ENCODE data around the gene MDH1B.
"Not testable (repeated sequence)": the region's sequence is repeated elsewhere in the genome, so short reads cannot be mapped to it uniquely, and the experiment has no call there.

The MDH1B gene

DNA sequence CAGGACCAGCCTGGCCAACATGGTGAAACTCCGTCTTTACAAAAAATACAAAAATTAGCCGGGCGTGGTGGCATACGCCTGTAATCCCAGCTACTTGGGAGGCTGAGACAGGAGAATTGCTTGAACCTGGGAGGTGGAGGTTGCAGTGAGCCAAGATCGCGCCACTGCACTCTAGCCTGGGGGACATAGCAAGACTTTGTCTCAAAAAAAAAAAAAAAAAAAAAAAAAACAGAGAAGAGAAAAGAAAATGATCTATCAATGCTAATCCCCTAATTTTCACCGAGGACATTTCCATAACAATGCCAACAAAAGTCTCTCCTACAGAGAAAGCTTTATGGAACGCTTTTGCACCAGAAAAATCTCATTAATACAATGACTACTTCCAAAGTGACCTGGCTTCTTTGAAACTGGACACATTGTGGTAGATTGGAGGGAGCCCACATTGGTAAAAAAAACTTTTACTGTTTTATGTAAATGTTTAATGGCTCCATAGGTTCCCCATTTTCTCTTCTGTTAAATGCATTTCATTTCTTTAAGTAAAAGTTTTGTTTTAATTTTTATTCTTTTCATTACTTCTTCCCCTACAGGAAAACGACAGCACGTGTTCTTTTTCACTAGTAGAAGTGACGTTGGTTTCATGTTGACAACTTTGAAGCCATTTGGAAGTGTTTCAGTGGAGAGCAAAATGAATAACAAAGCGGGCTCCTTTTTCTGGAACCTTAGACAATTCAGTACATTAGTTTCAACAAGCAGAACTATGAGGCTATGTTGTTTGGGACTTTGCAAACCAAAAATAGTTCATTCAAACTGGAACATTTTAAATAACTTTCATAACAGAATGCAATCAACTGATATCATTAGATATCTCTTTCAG, 1.2 kb upstream of the MDH1B start:
- DNase-seq = peak; percentile 1

DNA sequence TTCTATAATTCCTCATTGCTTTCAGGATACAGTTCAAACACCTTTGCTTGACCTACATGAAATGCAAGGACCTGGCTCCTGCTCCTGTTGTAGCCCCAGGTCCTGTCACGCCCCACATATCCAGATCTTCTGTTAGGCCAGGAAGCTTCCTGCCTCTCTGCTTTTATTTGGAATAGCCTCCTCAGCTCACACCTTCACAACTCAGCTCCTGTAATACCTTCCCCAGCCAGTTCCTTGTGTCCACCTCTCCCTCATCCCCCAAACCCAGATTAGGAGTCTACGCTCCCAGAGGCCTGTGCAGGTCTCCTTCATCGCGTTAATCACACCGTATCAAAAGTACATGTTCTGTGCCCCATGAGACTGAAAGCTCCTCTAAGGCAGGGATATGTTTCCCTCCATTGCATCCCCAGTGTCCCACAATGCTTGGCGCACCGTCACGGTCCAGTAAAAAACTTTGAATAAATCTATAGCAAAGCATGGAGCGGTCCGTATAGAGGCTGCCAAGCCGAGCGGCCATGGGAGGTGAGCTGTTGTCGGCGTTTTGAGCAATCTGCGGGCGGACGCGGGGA, 371 bp downstream of the MDH1B start:
- DNase-seq = no peak

DNA sequence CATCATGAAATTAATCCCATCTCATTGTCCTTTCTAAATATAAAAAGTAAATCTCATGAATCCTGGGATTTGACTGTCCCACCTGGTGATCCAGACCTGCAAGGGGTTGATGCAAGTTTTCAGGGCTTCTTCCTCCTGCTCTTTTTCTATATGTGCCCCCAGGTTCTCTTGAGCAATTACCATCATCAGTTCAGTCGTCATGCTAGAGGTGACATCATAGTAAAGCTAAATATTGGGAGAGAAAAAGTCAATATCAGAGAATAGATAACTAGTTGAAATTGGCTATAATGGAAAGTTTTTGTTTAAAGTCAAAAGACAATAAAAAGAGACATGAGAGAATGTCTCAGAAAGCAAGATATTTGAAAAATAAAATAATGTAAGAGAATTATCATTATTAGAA, 8.3 kb downstream of the MDH1B start:
- DNase-seq = no peak

DNA sequence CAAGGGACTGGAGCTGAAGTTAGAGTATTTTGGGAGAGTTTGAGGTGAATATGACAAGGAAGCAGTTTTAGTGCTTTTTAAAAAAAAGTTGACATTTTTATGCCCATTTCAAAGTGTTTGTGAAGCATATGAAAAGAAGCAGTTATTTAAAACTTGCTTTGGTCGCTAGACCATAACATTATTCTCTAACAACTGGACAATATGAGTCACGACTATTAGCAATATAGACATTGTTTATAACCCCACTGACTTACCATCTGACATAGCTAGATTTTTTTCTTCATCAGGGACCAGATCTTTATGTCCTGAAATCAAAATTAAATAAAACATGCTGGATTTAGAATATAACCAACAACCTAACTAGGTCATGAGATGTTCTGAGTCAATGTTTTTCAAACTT, 24.3 kb downstream of the MDH1B start:
- no peak for DNase-seq

DNA sequence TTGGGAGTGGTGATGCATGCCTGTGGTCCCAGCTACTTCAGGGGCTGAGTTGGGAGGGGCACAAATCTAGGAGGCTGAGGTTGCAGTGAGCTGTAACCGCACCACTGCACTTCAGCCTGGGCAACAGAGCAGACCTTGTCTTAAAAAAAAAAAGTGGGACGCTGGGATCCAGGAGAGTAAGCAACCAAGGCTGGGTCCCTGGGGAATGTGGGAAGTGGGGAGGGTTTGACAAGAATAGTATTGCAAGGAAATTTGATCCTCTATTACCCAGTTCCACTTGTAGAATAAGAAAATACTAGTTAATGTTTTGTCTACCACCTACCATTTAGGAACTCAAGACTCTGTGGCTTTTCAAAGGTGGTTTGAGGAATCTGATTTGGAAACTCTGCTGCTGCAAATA, 25.9 kb downstream of the MDH1B start:
- DNase-seq = no peak

DNA sequence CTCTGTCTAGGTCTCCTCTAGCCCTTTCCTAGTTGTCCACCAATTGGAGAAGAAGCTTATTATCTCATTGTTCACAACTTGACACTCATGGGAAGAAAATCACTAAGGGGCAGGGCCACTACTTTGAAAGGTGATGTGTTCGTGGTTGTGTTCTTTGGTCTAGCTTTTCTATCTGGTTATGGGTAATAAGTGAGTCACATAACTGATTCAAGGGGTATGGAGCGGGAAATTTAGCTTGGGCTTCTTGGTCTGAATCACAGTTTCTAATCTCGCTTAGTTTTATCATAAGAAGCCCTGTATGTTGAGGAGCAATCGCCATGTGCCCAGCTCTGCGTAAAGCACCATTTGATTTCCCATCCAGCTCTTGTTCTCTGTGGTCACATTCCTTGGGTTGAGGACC, 28.2 kb downstream of the MDH1B start:
- no peak for DNase-seq

DNA sequence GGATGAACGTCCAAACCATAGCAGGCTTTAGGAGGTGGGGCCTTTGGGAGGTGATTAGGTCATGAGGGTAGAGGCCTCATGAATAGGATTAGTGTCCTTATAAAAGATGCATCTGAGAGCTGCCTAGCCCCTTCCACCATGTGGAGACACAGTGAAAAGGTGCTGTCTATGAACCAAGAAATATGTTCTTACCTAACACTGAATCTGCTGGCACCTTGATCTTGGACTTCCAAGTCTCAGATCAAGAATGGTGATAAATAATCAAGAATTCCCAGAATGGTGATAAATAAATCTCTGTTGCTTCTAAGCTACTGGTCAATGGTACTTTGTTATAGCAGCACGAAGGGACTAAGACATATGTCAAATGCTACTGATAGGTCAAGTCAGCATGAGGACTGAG, 31.8 kb downstream of the MDH1B start:
- DNase-seq = no peak

DNA sequence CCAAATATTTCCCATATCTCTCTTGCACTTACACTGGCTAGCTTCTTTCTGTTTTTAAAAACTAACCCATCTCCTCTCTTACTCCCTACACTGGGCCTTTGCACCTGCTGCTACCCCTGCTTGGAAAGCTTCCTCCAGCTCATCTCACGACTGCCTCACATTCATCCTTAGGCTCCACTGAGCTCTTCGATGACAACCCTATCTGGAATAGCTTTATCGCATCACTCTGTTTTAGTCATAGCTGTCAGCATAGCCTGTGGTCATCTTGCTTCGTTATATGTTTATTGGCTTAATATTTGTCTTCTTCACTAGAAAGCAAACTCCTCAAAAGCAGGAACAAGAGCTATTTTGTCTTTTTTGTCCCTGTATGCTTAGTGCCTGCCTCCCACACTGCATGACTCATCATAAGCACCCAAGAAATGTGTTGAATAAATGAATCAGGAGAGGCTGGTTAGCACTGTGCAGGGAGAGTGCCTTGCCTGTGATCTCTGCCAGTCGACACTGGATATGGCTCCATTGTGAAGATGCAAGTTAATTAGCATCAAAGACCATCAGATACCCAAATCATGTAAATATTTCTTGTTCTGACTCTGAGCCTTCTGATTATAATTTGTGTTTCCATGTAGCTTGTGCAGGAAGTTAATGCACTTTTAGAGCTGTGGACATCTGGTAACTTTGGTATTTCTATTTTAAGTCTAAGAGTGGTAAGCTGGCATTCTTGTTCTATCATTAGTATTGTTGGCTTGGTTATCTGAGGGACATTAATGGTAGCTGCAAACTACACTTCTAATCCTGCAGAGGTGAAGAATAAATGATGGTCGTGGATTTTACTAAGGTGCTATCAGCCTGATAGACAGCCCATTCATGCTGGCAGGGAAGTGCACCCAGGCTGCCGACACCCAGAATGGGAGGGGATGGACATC, 36.6 kb downstream of the MDH1B start:
- no peak for DNase-seq

DNA sequence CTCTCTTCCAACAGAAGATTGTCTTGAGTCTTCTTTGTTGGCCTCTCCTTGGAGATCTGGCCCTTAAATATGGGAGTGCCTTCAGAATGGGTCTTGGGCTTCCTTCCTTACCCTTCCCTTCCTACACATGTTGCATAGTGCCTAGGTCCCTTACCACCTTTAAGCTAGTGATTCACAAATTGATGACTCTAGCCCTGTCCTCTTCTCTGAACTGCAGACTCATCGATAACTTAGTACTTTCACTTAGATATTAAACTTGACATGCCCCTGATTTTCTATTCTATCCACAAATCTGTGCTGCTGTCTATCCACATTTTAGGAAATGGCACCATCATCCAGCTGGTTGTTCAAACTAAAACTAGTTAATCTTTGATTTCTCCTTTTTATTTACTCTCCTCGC, 37.8 kb downstream of the MDH1B start:
- no peak for DNase-seq

DNA sequence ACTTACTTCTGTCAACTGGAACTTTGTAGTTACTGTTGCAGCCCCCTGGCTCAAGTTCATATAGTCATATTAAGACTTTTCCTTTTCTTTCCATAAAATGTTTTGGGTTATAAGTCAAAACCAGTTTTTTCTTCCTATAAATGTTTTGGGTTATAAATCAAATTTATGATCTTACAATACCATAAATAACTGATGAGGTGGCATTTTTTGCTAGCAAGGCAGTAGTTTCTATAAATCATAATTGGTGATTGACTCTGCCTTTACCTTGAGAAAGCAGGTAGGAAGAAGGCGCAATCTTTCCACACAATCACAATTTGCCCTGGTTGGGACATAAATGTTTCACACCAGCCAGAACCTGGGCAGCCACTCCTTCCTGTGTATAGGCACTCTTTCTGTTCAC, 41.8 kb downstream of the MDH1B start:
- DNase-seq = no peak

DNA sequence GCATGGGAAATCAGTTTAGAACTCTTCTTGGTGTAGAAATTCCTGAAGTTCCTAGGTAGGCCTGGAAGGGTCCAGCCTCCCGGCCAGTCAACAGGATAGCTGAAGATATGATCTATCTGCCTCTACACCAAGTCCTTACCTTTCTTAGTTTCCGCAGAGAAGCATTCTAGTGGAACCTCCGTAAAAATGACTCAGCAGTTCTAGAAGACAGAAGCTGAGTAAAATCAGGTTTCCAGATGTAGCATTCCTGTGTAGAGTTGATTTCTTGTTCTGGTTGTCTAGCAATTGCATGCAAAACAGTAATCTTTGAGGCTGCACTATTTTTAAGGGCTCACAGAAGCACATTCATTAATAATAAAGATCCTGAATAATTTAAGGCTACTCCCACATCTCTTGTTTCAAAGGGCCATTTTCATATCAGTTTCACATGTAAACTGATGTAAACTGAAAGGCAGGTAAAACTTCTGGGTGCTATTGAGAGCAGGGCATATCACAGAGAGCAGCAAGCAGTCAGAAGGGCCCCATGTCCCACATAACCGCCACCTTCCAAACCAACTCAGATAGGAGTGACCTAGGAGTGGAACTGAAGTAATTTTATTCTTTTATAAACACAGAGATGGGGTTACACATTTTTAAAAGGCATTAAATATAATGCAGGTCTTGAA, 43.7 kb downstream of the MDH1B start:
- DNase-seq = no peak

DNA sequence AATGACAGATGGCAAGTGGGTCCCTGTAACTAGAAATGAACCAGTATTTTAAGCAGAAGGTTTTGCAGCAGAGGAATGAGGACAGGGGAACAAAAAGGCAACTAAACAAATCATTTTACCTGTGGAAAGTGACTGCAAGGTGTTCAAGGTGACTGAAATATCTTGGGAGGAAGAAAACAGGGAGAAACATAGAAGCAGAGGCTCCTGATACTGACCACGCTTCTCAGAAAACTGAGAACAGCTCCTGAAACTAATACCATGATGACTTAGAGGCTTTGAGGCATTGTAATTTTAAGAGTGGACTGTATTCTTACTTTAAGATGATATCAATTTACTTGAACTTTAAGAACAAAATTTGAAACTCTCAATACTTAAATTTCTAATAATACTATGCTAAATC, 46.8 kb downstream of the MDH1B start, which contains the start of gene DYTN:
TSS of gene DYTN (minus strand) at position 101 of the 400 bp plus-strand sequence. CDS start 117 bp downstream, outside the sequence.
- DNase-seq = no peak

DNA sequence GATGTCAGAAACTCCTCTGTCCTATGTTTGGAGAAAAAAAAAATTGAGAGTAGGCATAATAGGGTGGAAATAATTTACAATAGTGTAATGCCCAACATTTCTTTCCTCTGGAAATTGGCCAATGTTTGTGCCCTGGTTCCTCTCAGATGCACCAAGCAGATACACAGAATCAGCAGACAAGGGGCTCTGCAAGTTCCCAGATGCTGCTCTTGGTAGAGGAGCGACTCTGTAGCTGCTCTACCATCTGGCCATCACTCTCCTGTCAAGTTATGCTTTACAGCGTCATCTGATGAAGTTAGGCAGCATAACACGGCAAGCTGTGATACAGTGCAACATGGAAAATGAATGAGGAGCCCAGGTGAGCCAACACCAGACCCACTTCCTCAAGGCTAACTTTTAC, 48.5 kb downstream of the MDH1B start:
- peak; percentile 35 for DNase-seq

DNA sequence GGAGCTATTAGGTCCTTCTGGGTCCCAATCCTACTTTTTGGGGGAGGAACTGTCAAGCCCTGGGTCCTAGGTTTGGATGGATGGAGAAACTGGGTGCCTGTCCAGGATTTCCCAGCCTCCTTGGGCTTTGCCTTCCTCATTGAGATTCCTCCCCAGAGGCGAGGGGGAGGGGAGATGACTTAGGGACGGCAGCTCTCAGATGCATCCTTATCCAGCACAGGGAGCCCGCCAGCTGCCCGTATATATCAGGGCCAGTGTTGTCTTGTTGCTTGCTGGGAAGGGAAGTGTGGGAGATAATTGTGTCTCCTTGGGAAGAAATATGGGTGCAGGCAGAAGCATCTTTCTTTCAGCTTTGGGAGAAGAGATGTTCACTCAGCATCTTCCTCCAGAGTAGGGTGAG, 49.9 kb downstream of the MDH1B start:
- DNase-seq = not testable (repeated sequence)

DNA sequence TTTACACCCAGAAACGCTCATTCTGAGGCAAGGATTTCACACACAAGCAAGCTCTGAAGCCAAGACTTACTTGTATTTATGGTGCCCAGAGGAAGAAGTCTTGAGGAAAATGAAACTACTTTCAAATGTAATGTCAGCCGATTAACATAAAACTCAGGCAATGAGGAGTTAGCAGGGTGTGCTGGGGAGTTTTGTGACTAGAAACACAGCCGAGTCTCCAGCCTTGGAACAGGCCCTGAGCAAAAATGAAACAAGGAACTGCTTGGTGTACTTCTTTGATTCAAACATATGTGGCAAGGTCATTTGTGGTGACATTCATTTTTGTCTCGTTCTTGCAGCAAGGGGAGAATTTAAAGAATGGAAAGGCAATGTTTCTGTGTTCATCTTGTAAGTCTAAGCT, 51.4 kb downstream of the MDH1B start:
- no peak for DNase-seq

DNA sequence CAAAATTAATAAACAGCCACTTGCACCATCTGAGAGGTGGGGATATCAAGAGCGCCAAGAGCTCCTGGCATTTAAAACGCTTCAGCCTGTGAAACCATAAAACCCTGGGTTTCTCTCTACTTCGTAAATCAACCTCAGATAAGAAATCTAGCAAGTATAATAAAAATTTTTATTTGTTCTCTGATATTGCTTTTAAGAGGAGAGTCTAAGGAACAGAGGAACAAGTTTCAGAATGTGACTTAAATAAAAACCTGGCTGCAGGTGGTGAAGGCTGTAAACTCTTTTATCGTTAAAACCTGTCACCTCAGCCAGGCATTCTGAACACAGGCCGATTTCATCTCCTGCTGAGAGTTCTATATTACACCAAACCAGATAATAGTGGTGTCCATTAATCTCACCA, 56.8 kb downstream of the MDH1B start:
- no peak for DNase-seq

DNA sequence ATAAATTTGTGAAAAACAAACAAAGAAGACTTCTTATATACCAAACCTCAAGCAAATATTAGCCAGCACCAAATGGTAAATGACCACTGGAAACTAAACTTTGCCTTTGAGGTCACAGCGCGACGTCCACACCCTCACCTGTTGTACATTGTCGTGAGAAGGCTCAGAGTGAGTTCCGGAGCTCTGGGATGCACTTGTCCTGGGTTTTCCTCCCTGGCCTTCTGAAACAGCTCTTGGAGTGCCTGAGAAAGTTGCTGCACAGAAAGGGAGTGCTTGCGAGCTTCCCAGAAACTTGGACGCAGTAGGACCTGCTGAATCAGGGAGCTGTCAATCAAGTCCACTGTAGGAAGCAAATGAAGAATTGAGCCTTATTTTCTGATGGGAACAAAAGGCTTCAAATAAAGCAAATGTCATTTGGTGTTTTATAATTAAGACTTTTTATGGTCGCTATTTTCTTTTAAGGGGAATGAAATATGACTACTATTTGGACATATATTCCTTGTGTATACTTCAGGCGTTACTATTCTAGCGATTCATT, 57.9 kb downstream of the MDH1B start:
- no peak for DNase-seq

DNA sequence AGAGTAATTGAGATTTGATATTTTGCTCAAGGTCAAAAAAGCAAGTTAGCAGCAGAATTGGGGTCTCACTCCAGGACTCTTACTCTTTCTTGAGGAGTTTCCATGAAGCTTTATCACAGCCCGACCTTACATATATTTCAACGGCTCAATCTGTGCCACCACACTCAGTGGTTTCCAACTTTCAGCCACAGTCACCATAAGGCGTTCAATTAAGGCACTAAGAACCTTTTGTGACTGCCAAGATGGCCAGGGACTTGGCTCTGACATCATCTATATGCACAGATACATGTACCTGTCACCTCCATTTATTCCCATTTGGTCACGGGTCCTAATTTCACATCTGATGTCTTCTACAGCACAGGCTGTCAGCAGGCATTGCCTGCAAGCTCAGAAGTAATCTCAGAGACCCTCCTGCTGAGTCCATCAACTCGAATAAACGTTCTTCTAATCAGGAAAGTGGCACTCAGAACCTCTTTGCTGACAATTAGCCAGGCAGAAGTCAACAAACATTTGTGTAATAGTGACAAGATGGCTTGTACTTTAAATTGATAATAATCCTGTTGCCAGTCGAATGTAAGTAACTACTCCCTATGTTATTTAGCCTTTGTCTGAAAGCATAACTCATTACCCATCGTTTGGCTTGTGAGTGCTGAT, 63.0 kb downstream of the MDH1B start:
- peak; percentile 92 for DNase-seq

DNA sequence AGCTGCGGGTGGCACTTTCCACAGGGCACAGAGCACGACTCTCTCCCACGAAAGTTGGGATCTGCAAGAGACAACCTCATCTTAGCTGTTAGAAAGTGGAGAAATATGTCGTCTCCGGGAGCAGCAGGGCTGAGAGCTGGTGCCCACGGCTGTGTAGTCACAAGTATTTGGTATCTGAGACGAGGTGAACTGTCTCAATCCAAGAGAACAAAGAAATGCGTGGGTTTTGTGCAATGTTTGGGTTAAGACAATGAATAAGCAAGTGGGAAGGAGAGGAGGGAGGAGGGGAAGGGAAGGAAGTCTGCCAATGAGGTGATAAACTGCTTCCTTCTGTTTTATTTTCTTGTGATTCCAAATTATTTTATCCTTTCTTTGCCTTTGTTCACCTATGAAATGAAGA, 65.0 kb downstream of the MDH1B start:
- DNase-seq = no peak

DNA sequence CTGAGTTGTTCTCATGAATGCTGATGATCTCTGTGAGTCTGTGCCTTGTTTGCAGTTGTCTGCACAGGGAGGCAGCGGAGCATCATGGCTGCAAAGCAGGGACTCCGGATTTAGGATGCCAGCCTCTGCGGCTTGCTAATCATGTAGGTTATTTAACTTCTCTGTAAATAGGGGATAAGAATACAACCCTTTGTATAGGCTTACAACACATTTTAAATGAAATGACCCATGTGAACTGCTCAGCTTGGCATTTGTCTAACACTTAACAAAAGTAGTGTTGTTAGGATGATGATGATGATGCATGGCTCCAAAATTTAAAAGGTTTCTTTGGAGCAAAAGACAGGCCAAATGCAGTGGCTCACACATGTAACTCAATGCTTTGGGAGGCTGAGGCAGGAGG, 66.3 kb downstream of the MDH1B start:
- no peak for DNase-seq

DNA sequence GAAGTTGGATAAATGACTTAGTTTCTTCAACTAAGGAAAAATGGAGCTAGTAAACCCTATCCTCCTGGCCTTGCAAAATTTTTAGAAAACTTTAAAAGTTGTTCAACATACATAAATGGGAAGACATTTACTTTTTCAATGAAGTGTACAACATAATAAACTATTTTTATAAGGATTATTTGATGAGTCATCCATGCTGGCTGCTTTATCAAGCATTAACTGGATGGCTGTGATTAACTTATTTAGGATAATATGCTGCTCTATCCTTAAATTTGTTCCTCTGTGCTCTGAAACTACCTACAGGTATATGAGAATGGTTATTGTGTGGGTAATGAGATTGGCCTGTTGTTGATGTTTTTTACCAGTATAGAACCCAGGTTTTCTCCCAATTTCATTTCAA, 68.2 kb downstream of the MDH1B start:
- DNase-seq = no peak

Measured in eye (tissue), 1 donor.